ACHN (cell line): ENCODE results near the gene TMEM258.

Experiments used
- DNase-seq: peaks from one replicate; pipeline ENCODE4 v3.0.0-alpha.2; 2015
- in situ Hi-C: cut with HindIII; loops from 2 replicates; pipeline ENCODE4 v1.10.0; 2017; ENCODE audit warnings: low sequenced_read_pairs, low pct_ligation_motif_present, low pct_unique_long_range_greater_than_20kb

The TMEM258 gene

DNA sequence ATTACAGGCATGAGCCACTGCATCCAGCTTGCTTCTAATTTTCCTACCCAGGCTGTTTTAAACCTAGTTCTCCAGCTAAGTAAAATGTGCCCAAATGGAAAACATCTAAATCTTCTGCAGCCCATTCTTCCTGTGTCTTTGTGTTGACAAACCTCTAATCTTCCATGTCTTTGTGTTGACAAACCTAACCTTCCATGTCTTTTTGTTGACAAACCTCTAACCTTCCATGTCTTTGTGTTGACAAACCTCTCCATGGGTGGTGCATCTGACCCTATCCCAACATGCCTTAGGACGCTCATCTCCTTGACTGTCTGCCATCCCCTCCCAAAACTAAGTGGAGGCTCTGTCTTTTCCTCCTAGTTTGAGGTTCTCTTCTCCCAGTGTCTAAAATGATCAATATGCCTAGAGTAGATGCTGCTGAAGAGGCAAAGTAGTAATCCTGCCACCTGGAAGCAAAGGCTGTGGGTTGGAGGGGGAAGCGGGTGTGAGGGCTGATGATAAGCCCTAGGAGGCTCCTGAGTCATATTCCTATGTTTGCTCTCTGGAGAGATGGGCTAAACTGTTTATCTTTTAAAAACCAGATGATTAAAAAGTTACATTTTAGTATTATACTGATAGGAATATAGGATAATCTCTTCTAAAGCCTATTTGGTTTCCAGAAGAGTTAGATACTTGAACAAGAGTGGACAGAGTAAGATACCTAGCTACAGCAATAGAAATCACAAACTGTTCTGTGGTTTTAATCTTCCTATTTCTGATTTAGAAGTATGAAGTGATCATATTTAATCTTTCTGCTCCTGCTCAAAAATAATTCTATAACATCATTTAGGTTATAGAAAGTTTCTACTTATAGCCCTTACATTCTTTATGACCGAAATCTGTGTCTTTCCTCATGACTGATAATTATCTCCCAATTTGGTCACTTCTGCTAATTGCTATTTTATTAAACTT, 8.2 kb upstream of the TMEM258 start:
- in situ Hi-C loops = no loop called here
- DNase-seq = no peak

- no peak for DNase-seq
- in situ Hi-C loops = no loop called here
Measured at GRCh38 chr11:61799665-61800284, 7.4 kb upstream of the TMEM258 start.

DNA sequence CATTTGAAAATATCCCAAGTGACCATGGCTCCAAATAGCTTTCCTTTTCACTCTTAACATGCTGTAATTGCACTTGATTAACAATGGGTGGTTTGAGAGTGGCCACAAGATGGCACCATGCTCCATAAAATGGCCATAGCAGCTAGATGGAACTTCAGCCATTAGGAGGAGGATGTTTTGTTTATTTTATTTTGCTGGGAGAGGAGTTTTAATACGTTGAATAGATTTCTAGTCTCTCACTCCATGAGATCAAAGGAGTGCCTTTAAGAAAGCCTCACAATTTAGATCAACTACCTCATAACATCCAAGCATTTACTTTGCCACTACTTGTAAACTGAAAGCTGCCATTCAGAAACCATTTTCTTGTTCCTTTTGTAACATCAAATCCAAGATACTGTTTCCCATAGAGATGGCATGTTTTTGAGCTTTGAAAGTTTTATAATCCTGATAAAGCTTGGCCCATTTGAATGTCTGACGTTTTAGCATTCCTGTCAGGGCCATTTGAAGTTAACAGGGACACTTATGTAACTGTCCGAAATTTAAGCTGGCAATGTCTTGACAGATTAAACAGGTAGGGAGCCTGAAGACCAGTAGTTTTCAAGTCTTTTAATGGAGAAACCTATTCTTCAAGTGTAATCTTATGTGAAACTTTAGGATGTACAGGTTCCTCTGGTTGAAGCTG, 5.0 kb upstream of the TMEM258 start:
- DNase-seq = peak; percentile 73
- in situ Hi-C loops = no loop called here

GRCh38 chr11:61795876-61796526, 3.6 kb upstream of the TMEM258 start:
- in situ Hi-C loops = no loop called here
- DNase-seq = no peak

DNA sequence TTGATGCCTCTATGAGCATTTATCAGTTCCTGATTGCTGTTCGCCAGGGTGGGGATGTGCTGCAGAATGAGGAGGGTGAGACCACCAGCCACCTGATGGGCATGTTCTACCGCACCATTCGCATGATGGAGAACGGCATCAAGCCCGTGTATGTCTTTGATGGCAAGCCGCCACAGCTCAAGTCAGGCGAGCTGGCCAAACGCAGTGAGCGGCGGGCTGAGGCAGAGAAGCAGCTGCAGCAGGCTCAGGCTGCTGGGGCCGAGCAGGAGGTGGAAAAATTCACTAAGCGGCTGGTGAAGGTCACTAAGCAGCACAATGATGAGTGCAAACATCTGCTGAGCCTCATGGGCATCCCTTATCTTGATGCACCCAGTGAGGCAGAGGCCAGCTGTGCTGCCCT, 3.1 kb upstream of the TMEM258 start:
- in situ Hi-C loops = no loop called here
- no peak for DNase-seq

DNA sequence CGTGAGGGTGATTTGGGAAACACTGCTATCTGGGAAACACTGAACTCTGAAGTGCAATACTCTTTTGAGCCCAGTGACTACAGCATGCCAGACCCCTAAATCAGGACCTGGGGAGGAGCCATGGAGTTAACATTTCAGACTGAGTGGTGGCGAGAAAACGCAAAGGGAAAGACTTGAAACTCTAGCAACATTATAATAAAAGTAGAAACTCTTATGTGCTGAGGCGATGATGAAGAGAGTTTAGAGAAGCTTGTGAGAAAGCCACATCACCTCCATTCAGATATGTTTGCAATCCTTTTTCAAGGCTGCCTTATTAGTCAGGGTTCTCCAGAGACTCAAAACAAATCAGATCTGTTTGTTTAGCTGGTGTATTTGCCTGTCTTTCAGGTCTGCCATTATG, 2.2 kb upstream of the TMEM258 start:
- in situ Hi-C loops = no loop called here
- no peak for DNase-seq

DNA sequence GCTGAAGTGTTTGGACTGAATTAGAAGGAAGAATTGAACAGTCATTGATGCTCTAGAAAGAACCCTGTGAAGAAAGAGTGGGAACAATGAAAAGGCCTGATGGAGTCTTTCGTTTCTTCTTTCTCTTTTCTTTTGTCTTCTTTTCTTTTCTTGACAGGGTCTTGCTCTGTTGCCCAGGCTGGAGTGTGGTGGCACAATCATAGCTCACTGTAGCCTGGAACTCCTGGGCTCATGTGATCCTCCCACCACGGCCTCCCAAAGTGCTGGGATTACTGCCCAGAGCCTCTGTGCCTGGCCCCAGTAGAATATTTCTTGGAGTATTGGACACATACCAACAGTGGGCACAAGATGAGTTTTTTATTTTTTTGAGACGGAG, 1.4 kb upstream of the TMEM258 start:
- in situ Hi-C loops = no loop called here
- DNase-seq = no peak

DNA sequence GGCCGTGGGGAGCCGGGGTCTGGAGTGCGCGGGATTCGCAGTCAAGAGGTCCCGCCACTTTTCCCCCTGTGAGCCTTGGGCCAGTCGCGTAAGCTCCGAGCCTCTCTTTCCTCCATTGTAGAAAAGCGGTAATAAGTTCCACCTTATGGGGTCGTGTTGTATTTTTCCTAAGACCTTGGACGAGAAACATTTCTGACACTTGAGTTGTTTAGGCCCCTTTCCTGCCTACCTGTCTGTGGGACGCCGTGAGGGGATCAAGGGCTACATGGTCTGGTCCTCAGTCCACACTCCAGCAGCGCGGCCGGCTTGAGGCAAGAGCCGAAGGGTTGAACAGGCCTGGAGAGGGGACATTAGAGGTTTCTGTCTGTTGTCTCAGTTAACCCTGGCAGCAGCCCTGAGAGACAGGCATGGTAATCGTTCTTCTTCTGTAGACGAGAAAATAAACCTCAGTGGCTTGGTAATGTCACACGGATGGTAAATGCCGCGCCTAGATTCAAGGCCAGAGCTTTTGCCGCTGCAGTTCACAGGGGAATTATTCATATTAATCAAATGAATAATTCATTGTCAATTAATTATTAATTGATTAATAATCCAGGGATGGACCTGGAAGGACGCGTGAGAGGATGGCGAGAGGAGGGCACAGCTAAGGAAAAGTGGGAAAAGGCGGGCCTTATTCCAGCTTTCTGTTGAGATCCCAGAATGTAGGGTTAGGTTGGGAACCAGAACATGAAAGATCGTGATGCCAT, 857 bp upstream of the TMEM258 start:
- in situ Hi-C loops = no loop called here
- DNase-seq = peak; percentile 15

- DNase-seq = peak; percentile 78
- in situ Hi-C loops = no loop called here
Measured at GRCh38 chr11:61791737-61792309, 576 bp downstream of the TMEM258 start.

DNA sequence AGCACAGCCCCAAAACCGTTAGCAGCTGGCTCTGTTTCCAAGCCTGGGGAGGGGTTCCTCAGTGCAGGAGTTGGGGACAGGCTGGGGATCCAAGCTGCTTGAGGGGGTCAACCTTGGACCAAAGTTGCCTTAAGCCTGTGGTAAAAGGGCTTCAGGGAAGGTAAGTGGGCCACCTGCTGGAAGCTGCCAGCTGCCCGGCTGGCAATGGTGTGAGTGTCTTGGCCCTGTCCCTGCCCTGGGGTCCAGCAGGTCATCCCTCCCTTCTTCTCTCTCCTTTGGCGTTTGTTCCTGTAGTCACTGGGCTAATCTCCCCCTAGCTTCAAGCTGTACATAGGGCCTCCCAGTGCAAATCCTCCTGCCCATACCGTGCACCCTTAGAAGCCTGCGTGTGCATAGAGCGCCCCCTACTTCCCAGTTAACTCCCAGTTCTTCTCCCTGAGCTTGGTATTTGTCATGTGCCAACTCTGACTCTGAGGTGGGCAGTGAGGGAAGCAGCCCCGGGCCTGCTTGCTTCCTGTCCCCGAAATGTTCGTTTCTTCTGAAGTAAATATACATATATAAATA, 4.4 kb downstream of the TMEM258 start:
- in situ Hi-C loops = no loop called here
- DNase-seq = peak; percentile 70

- in situ Hi-C loops = no loop called here
Measured at GRCh38 chr11:61785837-61786402, 6.5 kb downstream of the TMEM258 start.

DNA sequence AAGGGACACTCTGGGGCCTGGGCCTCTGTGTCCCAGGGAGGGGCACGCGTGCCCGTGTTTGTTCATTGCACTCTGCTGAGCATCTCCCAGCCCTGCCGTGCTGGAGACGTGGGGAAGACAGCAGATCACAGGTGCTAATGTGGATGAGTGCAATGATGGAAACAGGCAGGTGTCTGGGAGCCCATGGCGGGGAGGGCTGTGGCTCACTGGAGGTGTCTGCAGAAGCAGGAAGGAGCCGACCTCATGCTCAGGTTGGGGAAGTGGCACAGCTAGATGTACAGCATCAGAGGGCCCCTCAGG, 7.9 kb downstream of the TMEM258 start:
- DNase-seq = no peak
- in situ Hi-C loops = no loop called here

More at GRCh38 chr11:61785837-61786402, 6.5 kb downstream of the TMEM258 start:
- DNase-seq = peak; percentile 69

DNA sequence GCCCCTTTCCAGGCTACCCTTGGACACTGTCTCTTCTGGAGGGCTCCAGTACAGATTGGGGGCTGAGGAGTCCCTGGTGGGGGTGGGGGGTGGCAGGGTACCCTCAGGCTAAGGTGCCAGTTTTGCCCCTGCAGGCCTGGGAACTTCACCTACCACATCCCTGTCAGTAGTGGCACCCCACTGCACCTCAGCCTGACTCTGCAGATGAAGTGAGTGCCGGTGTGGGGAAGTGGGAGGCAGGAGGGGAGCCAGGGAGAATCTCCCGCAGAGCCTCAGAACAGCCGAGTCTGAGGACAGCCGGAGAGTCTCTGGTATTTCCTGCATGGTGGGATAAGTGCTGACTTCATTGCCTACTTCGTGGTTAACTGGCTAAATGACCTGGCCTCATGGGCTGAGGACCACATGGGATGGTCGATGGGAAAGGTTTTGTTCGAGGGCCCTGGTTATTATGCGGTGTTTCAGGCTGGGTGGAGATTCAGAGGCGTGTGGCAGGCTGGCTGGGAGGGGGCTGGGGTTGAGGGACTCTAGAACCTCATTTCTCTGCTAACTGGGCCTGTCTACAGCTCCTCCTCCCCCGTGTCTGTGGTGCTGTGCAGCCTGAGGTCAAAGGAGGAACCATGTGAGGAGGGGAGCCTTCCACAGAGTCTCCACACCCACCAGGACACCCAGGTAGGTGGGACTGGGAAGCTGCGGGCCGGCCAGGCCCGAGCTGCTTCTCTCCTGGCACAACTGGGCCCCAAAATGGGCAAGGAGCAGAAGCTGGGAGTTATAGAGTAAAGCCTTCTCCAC, 8.5 kb downstream of the TMEM258 start:
- in situ Hi-C loops = no loop called here
- DNase-seq = no peak

GRCh38 chr11:61782841-61783240, 9.6 kb downstream of the TMEM258 start:
- no peak for DNase-seq
- in situ Hi-C loops = no loop called here

- in situ Hi-C loops = no loop called here
- DNase-seq = no peak
Measured at GRCh38 chr11:61782299-61782698, 10.1 kb downstream of the TMEM258 start.

- in situ Hi-C loops = no loop called here
- DNase-seq = no peak
Measured at GRCh38 chr11:61781585-61781984, 10.8 kb downstream of the TMEM258 start.

- DNase-seq = no peak
- in situ Hi-C loops = no loop called here
Measured at GRCh38 chr11:61780581-61781162, 11.7 kb downstream of the TMEM258 start.
